ENCODE measurements around the gene TMED6.
"Not testable (repeated sequence)": the region's sequence is repeated elsewhere in the genome, so short reads cannot be mapped to it uniquely, and the experiment has no call there.

Gene TMED6

DNA sequence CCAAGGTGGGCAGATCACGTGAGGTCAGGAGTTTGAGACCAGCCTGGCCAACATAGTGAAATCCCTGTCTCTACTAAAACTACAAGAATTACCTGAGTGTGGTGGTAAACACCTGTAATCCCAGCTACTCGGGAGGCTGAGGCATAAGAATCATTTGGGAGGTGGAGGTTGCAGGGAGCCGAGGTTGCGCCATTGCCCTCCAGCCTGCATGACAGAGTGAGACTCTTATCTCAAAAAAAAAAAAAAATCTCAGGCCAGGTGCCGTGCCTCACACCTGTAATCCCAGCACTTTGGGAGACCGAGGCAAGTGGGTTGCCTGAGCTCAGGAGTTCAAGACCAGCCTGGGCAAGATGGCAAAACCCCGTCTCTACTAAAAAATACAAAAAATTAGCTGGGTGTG is 54.8 kb downstream of the TMED6 start:
- DNase-seq = not testable (repeated sequence)

DNA sequence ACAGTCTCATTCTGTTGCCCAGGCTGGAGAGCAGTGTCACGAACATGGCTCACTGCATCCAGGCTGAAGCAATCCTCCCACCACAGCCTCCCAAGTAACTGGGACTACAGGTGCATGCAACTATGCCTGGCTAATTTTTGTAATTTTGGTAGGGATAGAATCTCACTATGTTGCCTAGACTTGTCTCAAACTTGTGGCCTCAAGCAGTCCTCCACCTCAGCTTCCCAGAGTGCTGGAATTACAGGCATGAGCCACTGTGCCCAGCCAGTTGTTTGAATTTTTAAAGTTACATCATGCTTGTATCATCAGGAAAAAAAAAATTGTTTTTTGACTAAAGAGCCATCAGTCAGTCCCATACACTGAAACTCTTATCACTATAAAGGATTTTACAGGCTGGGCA is 57.5 kb downstream of the TMED6 start:
- DNase-seq = no peak

DNA sequence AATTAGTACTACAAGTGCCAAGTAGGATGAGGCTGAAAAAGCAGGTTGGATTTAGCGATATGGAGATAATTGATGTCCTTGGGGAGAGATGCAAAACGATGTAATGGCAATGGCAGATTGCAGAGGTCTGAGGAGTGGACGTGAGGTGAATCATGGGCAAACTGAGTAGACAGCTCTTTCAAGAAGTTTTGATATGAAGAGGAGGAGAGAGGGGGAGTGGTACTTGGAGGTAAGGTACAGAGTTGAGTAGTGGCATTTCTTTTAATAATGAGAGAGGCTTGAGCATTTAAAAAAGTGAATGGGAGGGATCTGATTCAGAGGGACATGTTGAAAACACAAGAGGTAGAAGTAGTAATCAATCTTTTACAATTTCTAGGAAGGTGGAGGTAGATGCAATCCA is 58.2 kb downstream of the TMED6 start:
- no peak for DNase-seq
